Neural cell (in vitro differentiated cells): ENCODE results near the gene AGTRAP. TPM values are rescaled to one million over a fixed set of nuclear protein-coding genes. Genes with fewer than 3 reads are reported as not detected.

ENCODE experiments used
- H2AFZ ChIP-seq: fragments of 200-600, 300-800 bp; sonication (generic), shearing (Covaris generic); 2 replicates; pipeline ENCODE4 v1.6.0; 2014; ENCODE audit warnings: low read depth, mild to moderate bottlenecking, antibody characterized with exemption, low read length, moderate library complexity
- H3F3A ChIP-seq: fragments of 200-600 bp; shearing (Covaris generic); 2 replicates; pipeline ENCODE4 v1.6.1; 2016; ENCODE audit warnings: mild to moderate bottlenecking, moderate library complexity, mixed read lengths, antibody characterized with exemption, low read length; ENCODE audit not compliant: insufficient read depth, poor library complexity, severe bottlenecking
- H3K27ac ChIP-seq: fragments of 200-600, 300-800 bp; sonication (generic), shearing (Covaris generic); 2 replicates; pipeline ENCODE4 v1.5.1; 2014; ENCODE audit warnings: mild to moderate bottlenecking, low read length, moderate library complexity
- H3K27me3 ChIP-seq: fragments of 300-800, 200-600 bp; sonication (generic), shearing (Covaris generic); 2 replicates; pipeline ENCODE4 v1.6.0; 2014; ENCODE audit warnings: mild to moderate bottlenecking, low read depth, low read length, moderate library complexity; ENCODE audit not compliant: insufficient read depth
- H3K36me3 ChIP-seq: fragments of 300-800, 200-600 bp; sonication (generic), shearing (Covaris generic); 2 replicates; pipeline ENCODE4 v1.5.1; 2014; ENCODE audit warnings: mild to moderate bottlenecking, antibody characterized with exemption, low read length, moderate library complexity; ENCODE audit not compliant: insufficient read depth
- H3K4me2 ChIP-seq: fragments of 300-800, 200-600 bp; sonication (generic), shearing (Covaris generic); 2 replicates; pipeline ENCODE4 v1.6.0; 2014; ENCODE audit warnings: mild to moderate bottlenecking, low read length
- H3K4me3 ChIP-seq: fragments of 300-800, 200-600 bp; sonication (generic), shearing (Covaris generic); 2 replicates; pipeline ENCODE4 v1.5.1; 2014; ENCODE audit warnings: mild to moderate bottlenecking, low read length, moderate library complexity
- H3K79me2 ChIP-seq: fragments of 200-600 bp; shearing (Covaris generic); replicated peaks from 2 replicates; pipeline ENCODE4 v1.6.0; 2014; ENCODE audit warnings: mild to moderate bottlenecking, low read length, moderate library complexity; ENCODE audit not compliant: insufficient read depth
- H3K9ac ChIP-seq: fragments of 300-800, 200-600 bp; sonication (generic), shearing (Covaris generic); 2 replicates; pipeline ENCODE4 v1.6.1; 2016; ENCODE audit warnings: mild to moderate bottlenecking, low read length, mixed read lengths
- H3K9me2 ChIP-seq: fragments of 200-600 bp; shearing (Covaris generic); 2 replicates; pipeline ENCODE4 v1.6.1; 2016; ENCODE audit warnings: mild to moderate bottlenecking, low read length, mixed read lengths; ENCODE audit not compliant: insufficient read depth
- H3K9me3 ChIP-seq: fragments of 200-600, 300-800 bp; sonication (generic), shearing (Covaris generic); 2 replicates; pipeline ENCODE4 v1.6.1; 2016; ENCODE audit warnings: mild to moderate bottlenecking, mixed run types, low read length, moderate library complexity, mixed read lengths
- H4K20me1 ChIP-seq: fragments of 200-600 bp; shearing (Covaris generic); 2 replicates; pipeline ENCODE4 v1.6.1; 2016; ENCODE audit warnings: mild to moderate bottlenecking, mixed run types; ENCODE audit not compliant: insufficient read depth
- CTCF ChIP-seq: fragments of 450-650 bp; IDR thresholded peaks from 2 replicates; pipeline ENCODE4 v1.5.1; 2014; ENCODE audit warnings: antibody characterized with exemption, mild to moderate bottlenecking, moderate library complexity; ENCODE audit not compliant: poor library complexity, severe bottlenecking
- EP300 ChIP-seq: fragments of 450-650 bp; conservative IDR thresholded peaks from 2 replicates; pipeline ENCODE4 v1.6.1; 2014; ENCODE audit warnings: antibody characterized with exemption, mild to moderate bottlenecking, moderate library complexity; ENCODE audit not compliant: poor library complexity, severe bottlenecking
- EZH2 ChIP-seq: fragments of 200-600, 300-800 bp; shearing (Covaris generic), sonication (generic); IDR thresholded peaks from 2 replicates; pipeline ENCODE4 v1.6.1; 2014; ENCODE audit warnings: antibody characterized with exemption, low read length, borderline replicate concordance, mild to moderate bottlenecking; ENCODE audit not compliant: insufficient read depth, poor library complexity, severe bottlenecking
- MXI1 ChIP-seq: fragments of 450-650 bp; conservative IDR thresholded peaks from 2 replicates; pipeline ENCODE4 v1.6.1; 2014; ENCODE audit warnings: antibody characterized with exemption, mild to moderate bottlenecking; ENCODE audit not compliant: poor library complexity, severe bottlenecking
- POLR2AphosphoS5 ChIP-seq: IDR thresholded peaks from 2 replicates; pipeline ENCODE4 v1.6.1; 2012
- RAD21 ChIP-seq: fragments of 450-650 bp; conservative IDR thresholded peaks from 2 replicates; pipeline ENCODE4 v1.6.1; 2014; ENCODE audit warnings: antibody characterized with exemption, mild to moderate bottlenecking, moderate library complexity
- SMC3 ChIP-seq: fragments of 450-650 bp; conservative IDR thresholded peaks from 2 replicates; pipeline ENCODE4 v1.6.1; 2014; ENCODE audit warnings: antibody characterized with exemption, mild to moderate bottlenecking, moderate library complexity; ENCODE audit not compliant: poor library complexity
- TAF1 ChIP-seq: IDR thresholded peaks from 2 replicates; pipeline ENCODE4 v1.6.1; 2012; ENCODE audit warnings: low read depth
- polyA plus RNA-seq: library from polyadenylated mRNA; depleted of rRNA; stranded (reverse); fragments of >200 nt; gene quantifications from 2 replicates; pipeline ENCODE4 v1.2.3, GENCODE V29; 2014
- TF ChIP-seq, protein P1 (sequence below): IDR thresholded peaks from 2 replicates; pipeline ENCODE4 v1.6.1; 2012; ENCODE audit warnings: borderline replicate concordance

The AGTRAP gene
- polyA plus RNA-seq, 1 donor from 2014 or later = 4.4 TPM

DNA sequence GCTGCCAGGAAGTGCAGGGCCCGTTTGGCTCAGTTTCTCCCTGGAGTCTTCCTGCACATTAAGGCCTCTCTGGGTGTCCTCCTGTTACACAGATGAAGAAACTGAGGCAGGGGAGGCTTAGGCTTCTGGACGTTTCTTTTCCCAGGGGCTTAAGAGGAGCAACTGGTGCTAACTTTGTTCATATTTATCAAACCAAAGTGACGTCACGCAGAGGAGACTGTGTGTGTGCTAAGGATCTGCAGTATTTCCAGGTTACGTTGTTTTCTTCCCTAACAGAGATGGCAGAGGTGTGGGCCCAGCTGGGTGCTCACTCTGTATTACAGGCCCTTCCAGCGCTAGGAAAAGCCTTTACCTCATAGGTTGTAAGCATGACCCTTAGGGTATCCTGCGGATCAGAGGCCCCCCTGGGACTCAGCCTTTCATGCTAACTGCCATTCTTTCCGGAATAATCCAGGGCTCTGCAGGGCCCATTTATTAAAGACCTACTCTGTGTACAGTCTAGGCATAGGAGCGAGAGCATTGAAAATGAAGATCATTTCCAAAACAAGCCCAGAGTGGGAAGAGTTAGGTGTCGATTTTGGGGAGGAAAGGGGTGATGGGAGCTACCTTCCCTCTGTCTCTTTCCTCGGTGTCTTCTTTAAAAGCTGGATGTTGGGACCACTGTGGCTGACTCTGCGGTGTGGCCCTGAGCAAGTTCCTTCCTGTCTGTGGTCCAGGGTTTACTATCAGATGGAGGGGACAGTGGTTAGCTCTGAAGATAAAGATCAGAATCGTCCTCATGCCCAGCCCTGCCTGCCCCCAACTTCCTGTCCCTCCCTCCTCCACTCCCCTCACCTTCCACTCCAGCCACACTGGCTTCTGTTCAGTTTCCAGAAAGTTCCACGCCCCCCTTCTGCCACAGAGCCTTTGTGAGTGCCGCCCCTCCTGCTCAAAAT lies 4.6 kb downstream of the AGTRAP start:
- no peak overlapping the region for H3K9ac ChIP-seq

GRCh38 chr1:11741482-11741881 lies 5.5 kb downstream of the AGTRAP start:
- Histone ChIP-seq H3K9ac (no peak overlapping the region), H3K79me2 (no peaks in the 10 kb centered on the region), H3F3A (no peaks in the 10 kb centered on the region), H3K4me2 (no peak overlapping the region), H3K27me3 (no peaks in the 10 kb centered on the region), H3K9me2 (no peaks in the 10 kb centered on the region), H3K9me3 (no peaks in the 10 kb centered on the region), H4K20me1 (no peaks in the 10 kb centered on the region), H3K36me3 (no peaks in the 10 kb centered on the region), H3K27ac (no peak overlapping the region), H3K4me3 (no peak overlapping the region), H2AFZ (no peak overlapping the region)
- TF ChIP-seq RAD21 (no peak), CTCF (no peak), EZH2 (no peak), MXI1 (no peak), SMC3 (no peak), EP300 (no peak), TAF1 (no peak), POLR2AphosphoS5 (no peak)
- TF ChIP-seq, protein P1, sequence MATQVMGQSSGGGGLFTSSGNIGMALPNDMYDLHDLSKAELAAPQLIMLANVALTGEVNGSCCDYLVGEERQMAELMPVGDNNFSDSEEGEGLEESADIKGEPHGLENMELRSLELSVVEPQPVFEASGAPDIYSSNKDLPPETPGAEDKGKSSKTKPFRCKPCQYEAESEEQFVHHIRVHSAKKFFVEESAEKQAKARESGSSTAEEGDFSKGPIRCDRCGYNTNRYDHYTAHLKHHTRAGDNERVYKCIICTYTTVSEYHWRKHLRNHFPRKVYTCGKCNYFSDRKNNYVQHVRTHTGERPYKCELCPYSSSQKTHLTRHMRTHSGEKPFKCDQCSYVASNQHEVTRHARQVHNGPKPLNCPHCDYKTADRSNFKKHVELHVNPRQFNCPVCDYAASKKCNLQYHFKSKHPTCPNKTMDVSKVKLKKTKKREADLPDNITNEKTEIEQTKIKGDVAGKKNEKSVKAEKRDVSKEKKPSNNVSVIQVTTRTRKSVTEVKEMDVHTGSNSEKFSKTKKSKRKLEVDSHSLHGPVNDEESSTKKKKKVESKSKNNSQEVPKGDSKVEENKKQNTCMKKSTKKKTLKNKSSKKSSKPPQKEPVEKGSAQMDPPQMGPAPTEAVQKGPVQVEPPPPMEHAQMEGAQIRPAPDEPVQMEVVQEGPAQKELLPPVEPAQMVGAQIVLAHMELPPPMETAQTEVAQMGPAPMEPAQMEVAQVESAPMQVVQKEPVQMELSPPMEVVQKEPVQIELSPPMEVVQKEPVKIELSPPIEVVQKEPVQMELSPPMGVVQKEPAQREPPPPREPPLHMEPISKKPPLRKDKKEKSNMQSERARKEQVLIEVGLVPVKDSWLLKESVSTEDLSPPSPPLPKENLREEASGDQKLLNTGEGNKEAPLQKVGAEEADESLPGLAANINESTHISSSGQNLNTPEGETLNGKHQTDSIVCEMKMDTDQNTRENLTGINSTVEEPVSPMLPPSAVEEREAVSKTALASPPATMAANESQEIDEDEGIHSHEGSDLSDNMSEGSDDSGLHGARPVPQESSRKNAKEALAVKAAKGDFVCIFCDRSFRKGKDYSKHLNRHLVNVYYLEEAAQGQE = no peak

More for the DNA sequence above, 4.6 kb downstream of the AGTRAP start:
- Histone ChIP-seq H4K20me1 (no peaks in the 10 kb centered on the region), H2AFZ (no peak overlapping the region), H3K9me2 (no peaks in the 10 kb centered on the region), H3K27me3 (no peaks in the 10 kb centered on the region), H3K4me3 (no peak overlapping the region), H3K4me2 (no peak overlapping the region), H3K9me3 (no peaks in the 10 kb centered on the region), H3K79me2 (no peaks in the 10 kb centered on the region), H3F3A (no peaks in the 10 kb centered on the region), H3K27ac (no peak overlapping the region), H3K36me3 (no peaks in the 10 kb centered on the region)
- TF ChIP-seq POLR2AphosphoS5 (no peak), TAF1 (no peak), CTCF (no peak)
- TF ChIP-seq, protein P1 = no peak
